DND-41 (cell line): Measurements from ENCODE around the gene CEP63.

ENCODE experiments used
- ATAC-seq: fragments of 200-7000 bp; cut with Tn5 transposase; 3 replicates; pipeline ENCODE4 v1.9.1; 2021; ENCODE audit warnings: low read depth; ENCODE audit not compliant: insufficient read depth
- DNase-seq: peaks from one replicate; pipeline ENCODE4 v3.0.0-alpha.2; 2020
- H2AFZ ChIP-seq: 2 replicates; pipeline ENCODE4 v1.6.0; 2012; ENCODE audit warnings: low read depth, low read length
- H3K27ac ChIP-seq: 2 replicates; pipeline ENCODE4 v1.5.1; 2012; ENCODE audit warnings: low read length, inconsistent platforms
- H3K27me3 ChIP-seq: fragments of 200-600 bp; sonication (generic); 2 replicates; pipeline ENCODE4 v1.6.0; 2012; ENCODE audit warnings: low read length, mild to moderate bottlenecking, inconsistent platforms; ENCODE audit not compliant: insufficient read depth, poor library complexity
- H3K36me3 ChIP-seq: 2 replicates; pipeline ENCODE4 v1.5.1; 2012; ENCODE audit warnings: low read length, inconsistent platforms; ENCODE audit not compliant: insufficient read depth
- H3K4me1 ChIP-seq: 2 replicates; pipeline ENCODE4 v1.5.1; 2012; ENCODE audit warnings: mild to moderate bottlenecking, low read length; ENCODE audit not compliant: insufficient read depth
- H3K4me2 ChIP-seq: 2 replicates; pipeline ENCODE4 v1.6.0; 2012; ENCODE audit warnings: mild to moderate bottlenecking, moderate library complexity, low read length, inconsistent platforms; ENCODE audit not compliant: insufficient read depth
- H3K4me3 ChIP-seq, 2 experiments: fragments of 200-600 bp in 1 of 2; shearing (Covaris generic) in 1 of 2; 2 replicates each; pipeline ENCODE4 v1.5.1; 2012 to 2016; ENCODE audit warnings: inconsistent platforms in 2 of 2, low read length in 2 of 2, mild to moderate bottlenecking in 2 of 2, low read depth in 1 of 2, moderate library complexity in 1 of 2
- H3K79me2 ChIP-seq: 2 replicates; pipeline ENCODE4 v1.6.0; 2012; ENCODE audit warnings: low read length, inconsistent platforms; ENCODE audit not compliant: insufficient read depth
- H3K9ac ChIP-seq: 2 replicates; pipeline ENCODE4 v1.6.0; 2012; ENCODE audit warnings: low read depth, mild to moderate bottlenecking, inconsistent platforms, low read length, moderate library complexity
- H3K9me3 ChIP-seq: 2 replicates; pipeline ENCODE4 v1.5.1; 2012; ENCODE audit warnings: low read length, moderate library complexity, mild to moderate bottlenecking, inconsistent platforms; ENCODE audit not compliant: insufficient read depth, severe bottlenecking
- H4K20me1 ChIP-seq: 2 replicates; pipeline ENCODE4 v1.6.0; 2012; ENCODE audit warnings: low read length; ENCODE audit not compliant: insufficient read depth
- EZH2 ChIP-seq: IDR thresholded peaks from 3 replicates; pipeline ENCODE4 v1.6.1; 2012; ENCODE audit warnings: borderline replicate concordance, low read depth, mild to moderate bottlenecking, moderate library complexity, low read length, inconsistent platforms; ENCODE audit not compliant: severe bottlenecking
- TF ChIP-seq, protein P1 (sequence below): IDR thresholded peaks from 2 replicates; pipeline ENCODE4 v1.5.1; 2012; ENCODE audit warnings: borderline replicate concordance, low read length, moderate library complexity, mild to moderate bottlenecking; ENCODE audit not compliant: poor library complexity, severe bottlenecking; ENCODE audit errors: extremely low read depth

CEP63 gene

DNA sequence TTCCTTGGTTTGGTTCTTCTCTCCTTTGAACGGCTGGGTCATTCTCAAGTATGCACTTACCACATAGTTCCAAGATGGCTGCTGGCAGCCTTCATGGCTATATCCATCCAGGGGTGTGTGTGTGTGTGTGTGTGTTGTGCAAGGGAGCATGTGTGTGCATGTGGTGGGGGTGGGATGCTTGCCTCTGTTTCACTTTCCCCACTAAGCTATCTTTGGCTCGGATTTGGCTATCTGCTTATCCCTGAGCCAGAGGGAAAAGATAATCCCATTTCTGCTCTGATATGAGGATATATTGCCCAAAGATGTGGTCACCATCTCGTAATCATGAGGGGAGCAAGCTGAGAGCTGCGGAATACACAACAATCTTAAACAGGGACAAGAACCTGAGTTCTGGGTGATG lies 26.3 kb upstream of the CEP63 start:
- no peak overlapping the region for H3K4me2 ChIP-seq
- no peaks in the 10 kb centered on the region for H4K20me1 ChIP-seq
- no peak for DNase-seq
- ATAC-seq: no peak
- H3K4me1 ChIP-seq: no peaks in the 10 kb centered on the region
- H3K79me2 ChIP-seq: no peaks in the 10 kb centered on the region
- no peak overlapping the region for H2AFZ ChIP-seq
- H3K27me3 ChIP-seq: peaks cover 15% of the 10 kb centered on the region
- TF ChIP-seq, protein P1, sequence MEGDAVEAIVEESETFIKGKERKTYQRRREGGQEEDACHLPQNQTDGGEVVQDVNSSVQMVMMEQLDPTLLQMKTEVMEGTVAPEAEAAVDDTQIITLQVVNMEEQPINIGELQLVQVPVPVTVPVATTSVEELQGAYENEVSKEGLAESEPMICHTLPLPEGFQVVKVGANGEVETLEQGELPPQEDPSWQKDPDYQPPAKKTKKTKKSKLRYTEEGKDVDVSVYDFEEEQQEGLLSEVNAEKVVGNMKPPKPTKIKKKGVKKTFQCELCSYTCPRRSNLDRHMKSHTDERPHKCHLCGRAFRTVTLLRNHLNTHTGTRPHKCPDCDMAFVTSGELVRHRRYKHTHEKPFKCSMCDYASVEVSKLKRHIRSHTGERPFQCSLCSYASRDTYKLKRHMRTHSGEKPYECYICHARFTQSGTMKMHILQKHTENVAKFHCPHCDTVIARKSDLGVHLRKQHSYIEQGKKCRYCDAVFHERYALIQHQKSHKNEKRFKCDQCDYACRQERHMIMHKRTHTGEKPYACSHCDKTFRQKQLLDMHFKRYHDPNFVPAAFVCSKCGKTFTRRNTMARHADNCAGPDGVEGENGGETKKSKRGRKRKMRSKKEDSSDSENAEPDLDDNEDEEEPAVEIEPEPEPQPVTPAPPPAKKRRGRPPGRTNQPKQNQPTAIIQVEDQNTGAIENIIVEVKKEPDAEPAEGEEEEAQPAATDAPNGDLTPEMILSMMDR: no peak
- TF ChIP-seq EZH2: no peak
- no peaks in the 10 kb centered on the region for H3K9me3 ChIP-seq
- H3K27ac ChIP-seq: no peak overlapping the region
- H3K9ac ChIP-seq: no peak overlapping the region
- no peaks in the 10 kb centered on the region for H3K36me3 ChIP-seq
- H3K4me3 ChIP-seq: no peak overlapping the region

DNA sequence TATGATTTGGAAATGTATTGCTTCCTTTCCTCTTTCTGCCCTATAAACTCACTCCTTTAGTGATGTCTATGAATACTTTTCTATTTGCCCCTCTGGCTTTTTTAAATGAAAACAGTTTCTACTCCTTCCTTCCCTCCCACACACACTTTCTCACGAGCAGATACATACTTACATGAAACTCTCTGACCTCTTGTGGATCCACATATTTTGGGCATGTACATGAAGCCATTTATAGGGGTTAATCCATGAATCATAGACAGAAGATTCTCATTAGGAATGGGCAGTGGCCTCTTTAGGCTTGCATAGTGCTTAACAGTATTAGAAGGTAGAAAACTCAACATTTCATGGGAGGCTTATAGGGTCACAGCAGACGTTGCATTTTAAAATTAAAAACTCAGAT lies 24.9 kb upstream of the CEP63 start:
- Histone ChIP-seq H3K4me2 (no peak overlapping the region), H3K36me3 (no peaks in the 10 kb centered on the region), H3K79me2 (no peaks in the 10 kb centered on the region), H2AFZ (no peak overlapping the region), H3K9me3 (no peaks in the 10 kb centered on the region), H3K27me3 (peaks cover 10% of the 10 kb centered on the region), H3K4me1 (no peaks in the 10 kb centered on the region), H3K9ac (no peak overlapping the region), H4K20me1 (no peaks in the 10 kb centered on the region), H3K4me3 (no peak overlapping the region), H3K27ac (no peak overlapping the region)
- TF ChIP-seq, protein P1: no peak
- TF ChIP-seq EZH2: no peak
- DNase-seq (no peak), ATAC-seq (no peak)

DNA sequence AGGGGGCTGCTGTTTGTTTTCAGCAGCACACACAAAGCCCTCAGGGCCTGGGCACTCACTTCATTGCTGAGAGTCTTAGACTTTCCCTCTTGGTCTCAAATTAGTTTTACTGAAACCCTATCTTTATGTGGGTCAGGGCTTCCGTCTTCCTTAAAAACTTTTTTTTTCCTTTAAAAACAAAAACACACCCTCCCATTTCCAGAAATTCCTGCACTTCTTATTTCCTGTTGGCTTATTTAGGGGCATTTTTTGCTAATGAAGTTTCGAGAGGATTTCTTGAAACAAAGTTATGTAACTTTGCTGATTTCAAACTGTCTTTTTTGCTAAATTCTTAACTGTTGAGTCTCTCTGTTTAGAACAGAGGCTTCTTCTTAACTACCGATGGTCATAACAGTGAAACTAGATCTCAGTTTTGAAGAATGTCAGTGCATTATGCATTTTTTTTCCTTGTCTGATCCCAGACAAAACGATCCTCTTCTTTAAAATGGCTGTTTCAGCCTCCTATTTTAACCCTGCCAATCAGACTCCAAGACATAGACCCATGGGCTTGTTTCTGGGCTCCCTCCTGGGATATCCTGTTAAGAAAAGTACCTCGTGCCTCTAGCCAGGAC lies 23.4 kb upstream of the CEP63 start:
- Histone ChIP-seq H3K9me3 (no peaks in the 10 kb centered on the region), H4K20me1 (no peaks in the 10 kb centered on the region), H3K4me2 (no peak overlapping the region), H3K79me2 (no peaks in the 10 kb centered on the region), H3K36me3 (no peaks in the 10 kb centered on the region), H2AFZ (no peak overlapping the region), H3K27ac (no peak overlapping the region), H3K4me1 (no peaks in the 10 kb centered on the region), H3K9ac (no peak overlapping the region), H3K4me3 (no peak overlapping the region), H3K27me3 (peaks cover 10% of the 10 kb centered on the region)
- TF ChIP-seq EZH2: no peak
- TF ChIP-seq, protein P1: no peak
- no peak for ATAC-seq
- DNase-seq: no peak
